GM12878 (cell line): ENCODE measurements around the gene TRANK1. TPM values are rescaled to one million over a fixed set of nuclear protein-coding genes. Genes with fewer than 3 reads are reported as not detected.

ENCODE experiments used
- BMI1 ChIP-seq: fragments of 450-650 bp; IDR thresholded peaks from 2 replicates; pipeline ENCODE4 v1.6.1; 2016; ENCODE audit warnings: mild to moderate bottlenecking, moderate library complexity, borderline replicate concordance
- CEBPZ ChIP-seq: fragments of 150-350 bp; IDR thresholded peaks from 2 replicates; pipeline ENCODE4 v1.6.1; 2016; ENCODE audit warnings: low read depth, low read length
- CHD2 ChIP-seq: IDR thresholded peaks from 2 replicates; pipeline ENCODE4 v1.6.1; 2011; ENCODE audit warnings: low read depth, low read length, improper control_type of control experiment, borderline replicate concordance
- CUX1 ChIP-seq: IDR thresholded peaks from 2 replicates; pipeline ENCODE4 v1.6.1; 2012; ENCODE audit warnings: improper control_type of control experiment, low read depth, low read length; ENCODE audit not compliant: insufficient replicate concordance
- EZH2 ChIP-seq: IDR thresholded peaks from 2 replicates; pipeline ENCODE4 v1.6.1; 2012; ENCODE audit warnings: low read depth, mild to moderate bottlenecking, control low read depth, inconsistent platforms, low read length, borderline replicate concordance; ENCODE audit not compliant: control insufficient read depth
- GABPA ChIP-seq: IDR thresholded peaks from 2 replicates; pipeline ENCODE4 v1.6.1; 2014; ENCODE audit warnings: antibody characterized with exemption, low read depth, mild to moderate bottlenecking, inconsistent platforms
- HDAC6 ChIP-seq: fragments of 200-600 bp; sonication (generic); IDR thresholded peaks from one replicate; pipeline ENCODE4 v1.8.0; 2017; ENCODE audit warnings: antibody characterized with exemption; ENCODE audit not compliant: unreplicated experiment
- IKZF2 ChIP-seq, 2 experiments: fragments of 450-650 bp; IDR thresholded peaks; 2 replicates each; pipeline ENCODE4 v1.6.1; 2017; ENCODE audit warnings: mild to moderate bottlenecking in 2 of 2, moderate library complexity in 2 of 2
- NRF1 ChIP-seq: conservative IDR thresholded peaks from 2 replicates; pipeline ENCODE4 v1.6.1; 2011; ENCODE audit warnings: mild to moderate bottlenecking, low read depth, low read length, improper control_type of control experiment
- POU2F2 ChIP-seq: IDR thresholded peaks from 3 replicates; pipeline ENCODE4 v1.6.1; 2011; ENCODE audit warnings: low read depth, mild to moderate bottlenecking, low read length, borderline replicate concordance
- STAT1 ChIP-seq: fragments of 450-650 bp; conservative IDR thresholded peaks from 2 replicates; pipeline ENCODE4 v1.6.1; 2014; ENCODE audit warnings: antibody characterized with exemption, mild to moderate bottlenecking
- TAF1 ChIP-seq: IDR thresholded peaks from 2 replicates; pipeline ENCODE4 v1.6.1; 2011; ENCODE audit warnings: mild to moderate bottlenecking, low read depth, low read length, borderline replicate concordance
- TARDBP ChIP-seq: IDR thresholded peaks from 2 replicates; pipeline ENCODE4 v1.6.1; 2016; ENCODE audit warnings: borderline replicate concordance
- ZNF207 ChIP-seq: fragments of 450-650 bp; IDR thresholded peaks from 2 replicates; pipeline ENCODE4 v1.6.1; 2014; ENCODE audit warnings: antibody characterized with exemption, mild to moderate bottlenecking, borderline replicate concordance
- ZNF24 ChIP-seq: fragments of 450-650 bp; IDR thresholded peaks from 2 replicates; pipeline ENCODE4 v1.6.1; 2017; ENCODE audit warnings: antibody characterized with exemption, mild to moderate bottlenecking
- polyA plus RNA-seq, 11 experiments: library from polyadenylated mRNA; depleted of rRNA in 4 of 11; unstranded in 6 of 11; stranded (reverse) in 5 of 11; fragments of >200 nt; fragmentation: Nextera tagmentation in 4 of 11; fragmentation: Illumina TruSeq in 1 of 11; extraction: Ambion mirVana in 4 of 11; extraction: Trizol in 1 of 11; gene quantifications; 1 replicate in 1 of 11; 2 replicates in 10 of 11; pipeline versions ENCODE4 v1.2.1 to v1.2.3, GENCODE V29; 2011 to 2016; ENCODE audit warnings: inconsistent platforms in 2 of 11, missing spikeins in 2 of 11, low read depth in 1 of 11
- total RNA-seq, 4 experiments: library from RNA; depleted of rRNA in 3 of 4; stranded (reverse); fragments of >200 nt in 3 of 4; fragmentation: Illumina TruSeq in 1 of 4; extraction: Trizol in 1 of 4; gene quantifications; 2 replicates each; pipeline versions ENCODE4 v1.2.1 to v1.2.3, GENCODE V29; 2013 to 2021
- TF ChIP-seq, protein P1 (sequence below): fragments of 450-650 bp; IDR thresholded peaks from 2 replicates; pipeline ENCODE4 v1.6.1; 2017; ENCODE audit warnings: mild to moderate bottlenecking, moderate library complexity
- TF ChIP-seq, protein P2 (sequence below): IDR thresholded peaks from 2 replicates; pipeline ENCODE4 v1.6.1; 2011; ENCODE audit warnings: borderline replicate concordance, low read depth, mild to moderate bottlenecking, moderate library complexity, mixed read lengths, low read length; ENCODE audit not compliant: insufficient read depth; ENCODE audit errors: extremely low read length

TRANK1 gene
- total and polyA plus RNA-seq, 10 of the 15 experiments (the other 5 are each of a cell fraction or from before 2014, with no cell fraction given): 0.46 to 8.8 (median 1.1) TPM

GRCh38 chr3:36891701-36892160 is 53.1 kb downstream of the TRANK1 start (continued):
- TF ChIP-seq, protein P1, sequence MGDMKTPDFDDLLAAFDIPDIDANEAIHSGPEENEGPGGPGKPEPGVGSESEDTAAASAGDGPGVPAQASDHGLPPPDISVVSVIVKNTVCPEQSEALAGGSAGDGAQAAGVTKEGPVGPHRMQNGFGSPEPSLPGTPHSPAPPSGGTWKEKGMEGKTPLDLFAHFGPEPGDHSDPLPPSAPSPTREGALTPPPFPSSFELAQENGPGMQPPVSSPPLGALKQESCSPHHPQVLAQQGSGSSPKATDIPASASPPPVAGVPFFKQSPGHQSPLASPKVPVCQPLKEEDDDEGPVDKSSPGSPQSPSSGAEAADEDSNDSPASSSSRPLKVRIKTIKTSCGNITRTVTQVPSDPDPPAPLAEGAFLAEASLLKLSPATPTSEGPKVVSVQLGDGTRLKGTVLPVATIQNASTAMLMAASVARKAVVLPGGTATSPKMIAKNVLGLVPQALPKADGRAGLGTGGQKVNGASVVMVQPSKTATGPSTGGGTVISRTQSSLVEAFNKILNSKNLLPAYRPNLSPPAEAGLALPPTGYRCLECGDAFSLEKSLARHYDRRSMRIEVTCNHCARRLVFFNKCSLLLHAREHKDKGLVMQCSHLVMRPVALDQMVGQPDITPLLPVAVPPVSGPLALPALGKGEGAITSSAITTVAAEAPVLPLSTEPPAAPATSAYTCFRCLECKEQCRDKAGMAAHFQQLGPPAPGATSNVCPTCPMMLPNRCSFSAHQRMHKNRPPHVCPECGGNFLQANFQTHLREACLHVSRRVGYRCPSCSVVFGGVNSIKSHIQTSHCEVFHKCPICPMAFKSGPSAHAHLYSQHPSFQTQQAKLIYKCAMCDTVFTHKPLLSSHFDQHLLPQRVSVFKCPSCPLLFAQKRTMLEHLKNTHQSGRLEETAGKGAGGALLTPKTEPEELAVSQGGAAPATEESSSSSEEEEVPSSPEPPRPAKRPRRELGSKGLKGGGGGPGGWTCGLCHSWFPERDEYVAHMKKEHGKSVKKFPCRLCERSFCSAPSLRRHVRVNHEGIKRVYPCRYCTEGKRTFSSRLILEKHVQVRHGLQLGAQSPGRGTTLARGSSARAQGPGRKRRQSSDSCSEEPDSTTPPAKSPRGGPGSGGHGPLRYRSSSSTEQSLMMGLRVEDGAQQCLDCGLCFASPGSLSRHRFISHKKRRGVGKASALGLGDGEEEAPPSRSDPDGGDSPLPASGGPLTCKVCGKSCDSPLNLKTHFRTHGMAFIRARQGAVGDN: no peak
- no peak for TF ChIP-seq GABPA
- TF ChIP-seq CUX1: peak; percentile 76
- no peak for TF ChIP-seq TAF1
- TF ChIP-seq BMI1: peak; percentile 49; the same call in 1 of the 2 replicates
- no peak for TF ChIP-seq NRF1
- no peak for TF ChIP-seq ZNF207
- no peak for TF ChIP-seq CEBPZ
- TF ChIP-seq EZH2: no peak
- TF ChIP-seq CHD2: no peak
- peak; percentile 35 to 50; a peak in 2 of 4 replicates for TF ChIP-seq IKZF2 (IDR thresholded peaks at IDR 0.05)
- TF ChIP-seq ZNF24: no peak
- peak; percentile 90; the same call in 2 of the 3 replicates for TF ChIP-seq POU2F2
- TF ChIP-seq STAT1: no peak
- no peak for TF ChIP-seq HDAC6
- no peak for TF ChIP-seq TARDBP
- TF ChIP-seq, protein P2, sequence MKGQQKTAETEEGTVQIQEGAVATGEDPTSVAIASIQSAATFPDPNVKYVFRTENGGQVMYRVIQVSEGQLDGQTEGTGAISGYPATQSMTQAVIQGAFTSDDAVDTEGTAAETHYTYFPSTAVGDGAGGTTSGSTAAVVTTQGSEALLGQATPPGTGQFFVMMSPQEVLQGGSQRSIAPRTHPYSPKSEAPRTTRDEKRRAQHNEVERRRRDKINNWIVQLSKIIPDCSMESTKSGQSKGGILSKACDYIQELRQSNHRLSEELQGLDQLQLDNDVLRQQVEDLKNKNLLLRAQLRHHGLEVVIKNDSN: no peak
